GM04504 (cell line): Measurements from ENCODE around the gene UQCRHL.
A peak's percentile ranks its signal among the peaks of the same experiment; 100 is the strongest.

ENCODE experiments used
- DNase-seq: peaks from one replicate; pipeline ENCODE4 v3.0.0-alpha.2; 2012; ENCODE audit warnings: low read depth

UQCRHL gene

DNA sequence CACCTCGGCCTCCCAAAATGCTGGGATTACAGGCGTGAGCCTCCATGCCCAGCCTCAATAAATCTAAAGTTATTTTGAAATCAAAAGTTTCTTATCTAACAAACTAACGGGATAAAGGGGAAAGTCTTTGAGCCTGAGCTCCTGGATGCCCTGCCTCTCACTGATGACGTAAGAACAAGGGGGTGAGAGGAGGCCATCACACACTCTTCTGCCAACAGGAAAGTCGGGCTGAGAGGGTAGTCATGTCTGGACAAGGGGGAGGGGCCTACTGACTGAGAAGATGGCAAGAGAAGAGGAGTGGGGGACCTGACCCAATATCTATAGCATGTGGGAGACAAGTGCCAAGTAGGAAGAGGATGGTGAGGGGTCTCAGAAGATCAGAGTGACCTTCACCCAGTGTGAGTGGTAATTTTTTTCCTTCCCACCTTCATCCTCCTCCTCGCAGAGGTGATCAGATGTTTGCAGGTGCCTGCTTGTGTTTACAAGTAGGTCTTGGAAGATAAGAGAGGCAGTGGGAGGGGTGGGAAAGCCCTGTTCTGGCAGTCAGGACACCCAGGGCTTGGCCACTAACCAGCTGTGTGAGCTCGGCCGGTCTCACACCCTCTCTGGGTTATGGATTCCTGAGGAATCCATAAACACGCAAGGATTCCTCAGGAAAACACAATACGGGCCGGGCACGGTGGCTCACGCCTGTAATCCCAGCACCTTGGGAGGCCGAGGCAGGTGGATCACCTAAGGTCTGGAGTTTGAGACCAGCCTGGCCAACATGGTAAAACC, 9.6 kb downstream of the UQCRHL start:
- no peak for DNase-seq

DNA sequence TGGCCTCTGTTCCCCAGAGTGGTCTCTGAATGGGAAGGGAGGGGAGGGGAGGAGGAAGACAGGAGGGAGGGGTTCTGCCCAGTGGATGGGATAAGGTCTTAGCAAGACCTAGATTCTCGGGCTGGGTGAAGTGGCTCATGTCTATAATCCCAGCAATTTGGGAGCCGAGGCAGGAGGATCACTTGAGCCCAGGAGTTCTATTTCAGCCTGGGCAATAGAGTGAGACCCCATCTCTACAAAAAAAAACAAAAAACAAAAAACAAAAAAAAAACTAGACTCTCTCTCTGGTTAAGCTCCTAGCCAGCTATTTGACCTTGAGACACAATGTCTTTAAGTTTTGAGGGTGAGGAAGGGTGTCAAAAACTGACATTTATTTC, 11.4 kb downstream of the UQCRHL start:
- DNase-seq = no peak

DNA sequence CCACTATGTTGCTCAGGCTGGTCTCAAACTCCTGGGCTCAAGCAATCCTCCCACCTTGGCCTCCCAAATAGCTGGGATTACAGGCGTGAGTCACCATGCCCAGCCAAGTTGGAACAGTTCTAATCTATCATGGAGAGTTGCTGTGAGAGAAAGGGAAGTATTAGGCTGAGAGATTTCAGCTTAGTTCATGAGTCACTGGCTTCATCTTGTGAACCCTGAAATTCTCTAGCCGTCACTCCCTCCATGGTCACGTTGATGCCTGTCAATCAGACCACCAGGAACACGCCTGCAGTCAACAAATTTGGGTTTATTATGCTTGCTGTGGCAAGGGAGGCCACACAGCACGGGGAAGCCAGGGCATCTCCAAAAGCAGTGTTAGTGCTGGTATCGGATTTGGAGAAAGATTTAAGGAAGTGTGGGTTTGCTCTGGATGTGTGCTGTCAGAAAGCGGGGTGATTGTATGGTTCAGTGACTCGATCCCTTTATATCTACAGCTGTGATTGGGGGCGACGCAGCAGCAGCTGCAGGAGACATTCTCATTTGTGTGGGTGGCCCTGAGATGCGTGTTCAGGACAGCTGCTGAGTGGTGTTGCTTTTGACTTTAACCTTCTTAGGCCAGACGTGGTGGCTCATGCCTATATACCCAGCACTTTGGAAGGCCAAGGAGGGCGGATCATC, 18.7 kb downstream of the UQCRHL start:
- DNase-seq = no peak

DNA sequence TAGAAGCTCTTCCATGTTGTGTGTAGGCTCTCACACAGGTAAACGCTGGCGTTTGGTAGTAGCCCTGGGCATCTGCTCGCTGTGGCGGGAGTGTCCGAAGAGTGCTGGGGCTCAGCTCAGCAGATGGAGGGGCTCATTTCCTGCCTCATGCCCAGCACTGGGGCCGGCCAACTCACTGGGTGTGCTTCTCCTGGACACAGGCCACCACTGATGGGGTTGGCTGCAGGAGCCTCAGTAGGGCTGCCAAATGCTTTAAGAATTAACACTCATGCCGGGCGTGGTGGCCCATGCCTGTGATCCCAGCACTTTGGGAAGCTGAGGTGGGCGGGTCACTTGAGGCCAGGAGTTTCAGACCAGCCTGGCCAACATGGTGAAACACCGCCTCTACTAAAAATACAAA, 20.9 kb downstream of the UQCRHL start:
- DNase-seq = peak; percentile 46

DNA sequence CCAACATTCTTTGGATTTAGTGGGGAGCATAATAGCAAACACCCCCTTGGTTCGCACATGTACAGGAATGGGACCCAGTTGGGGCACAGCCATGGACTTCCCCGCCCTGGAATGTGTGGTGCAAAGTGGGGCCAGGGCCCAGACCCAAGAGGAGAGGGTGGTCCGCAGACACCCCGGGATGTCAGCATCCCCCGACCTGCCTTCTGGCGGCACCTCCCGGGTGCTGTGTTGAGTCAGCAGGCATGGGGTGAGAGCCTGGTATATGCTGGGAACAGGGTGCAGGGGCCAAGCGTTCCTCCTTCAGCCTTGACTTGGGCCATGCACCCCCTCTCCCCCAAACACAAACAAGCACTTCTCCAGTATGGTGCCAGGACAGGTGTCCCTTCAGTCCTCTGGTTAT, 21.8 kb downstream of the UQCRHL start:
- DNase-seq = no peak

DNA sequence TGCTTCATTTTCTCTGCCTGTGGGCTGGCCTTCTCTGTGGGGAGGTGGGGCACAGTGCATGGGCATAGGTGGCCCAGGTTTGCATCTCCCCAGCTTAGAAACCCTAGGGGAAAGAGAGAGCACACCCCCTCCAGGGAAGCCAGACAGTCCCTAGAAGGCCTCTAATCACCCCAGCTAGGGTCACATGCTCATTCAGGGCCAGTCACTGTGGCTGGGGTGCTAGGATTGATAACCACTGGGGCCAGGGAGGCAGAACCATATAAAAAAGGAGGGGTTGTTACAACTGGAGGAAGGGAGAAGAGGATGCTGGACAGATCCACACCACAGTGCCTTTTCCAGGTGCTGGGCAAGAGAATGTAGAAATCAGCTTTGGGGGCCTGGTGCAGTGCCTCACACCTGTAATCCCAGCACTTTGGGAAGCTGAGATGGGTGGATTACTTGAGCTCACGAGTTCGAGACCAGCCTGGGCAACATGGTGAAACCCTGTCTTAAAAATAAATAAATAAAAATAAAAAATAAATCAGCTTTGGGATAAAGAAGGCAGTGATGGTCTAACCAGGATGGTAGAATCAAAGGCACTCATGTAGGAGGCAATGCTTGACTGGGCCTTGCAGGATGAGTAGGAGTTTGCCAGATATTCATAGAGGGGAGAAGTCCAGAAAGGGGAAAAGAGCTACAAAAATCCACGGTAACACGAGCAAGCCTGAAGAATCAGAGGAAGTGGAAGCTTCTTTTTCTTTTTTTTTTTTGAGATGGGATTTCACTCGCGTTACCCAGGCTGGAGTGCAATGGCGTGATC, 29.3 kb downstream of the UQCRHL start:
- no peak for DNase-seq

DNA sequence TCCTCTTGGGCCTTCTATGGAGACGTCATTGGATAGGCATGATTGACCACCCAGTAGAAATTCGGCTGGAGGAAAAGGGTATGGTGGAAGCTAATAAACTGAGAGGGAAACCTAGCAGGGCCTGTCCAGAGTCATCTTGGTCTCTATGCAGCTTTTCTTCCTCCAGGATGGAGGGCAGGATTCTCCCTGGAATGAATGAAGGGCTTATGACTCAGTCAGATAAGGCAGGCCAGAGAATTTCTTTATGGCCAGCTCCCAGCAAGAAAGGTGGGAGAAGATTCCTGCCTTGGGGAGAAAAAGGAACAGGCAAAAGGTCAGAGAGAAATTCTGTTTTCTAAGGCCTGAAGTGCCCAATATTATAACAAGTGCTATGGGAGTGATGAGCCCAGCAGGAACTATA, 31.7 kb downstream of the UQCRHL start:
- DNase-seq = no peak

DNA sequence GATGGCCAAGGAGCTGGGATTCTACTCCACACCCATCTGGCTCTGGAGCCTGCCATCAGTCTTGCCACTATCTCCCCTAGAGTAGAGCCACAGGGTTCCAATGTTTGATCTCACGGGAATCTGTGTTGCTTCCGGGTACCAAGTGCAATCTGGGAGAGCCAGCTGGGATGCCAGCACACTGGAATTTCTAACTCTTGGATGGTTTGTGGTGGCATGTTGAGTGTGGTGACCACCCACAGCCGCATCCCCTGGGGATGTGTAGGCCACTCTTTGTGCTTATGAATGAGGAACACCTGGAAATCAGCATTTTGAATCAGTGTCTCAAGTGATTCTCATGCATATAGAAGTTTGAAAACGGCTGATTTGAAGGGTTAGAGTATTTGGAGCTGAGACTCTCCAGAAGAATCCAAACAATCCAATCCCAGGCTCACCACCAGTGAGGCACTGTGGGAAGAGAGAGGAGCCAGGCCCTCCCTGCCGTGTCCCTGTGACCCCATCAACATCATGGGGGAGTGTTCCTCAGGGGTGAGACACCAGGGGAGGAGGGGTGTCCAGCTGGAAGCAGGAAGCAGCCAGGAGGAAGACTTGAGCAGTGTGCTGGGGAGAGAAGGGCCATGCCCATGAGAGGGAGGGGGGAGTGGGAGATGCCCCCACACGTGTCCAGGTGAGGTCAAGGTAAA, 35.5 kb downstream of the UQCRHL start:
- DNase-seq = no peak

DNA sequence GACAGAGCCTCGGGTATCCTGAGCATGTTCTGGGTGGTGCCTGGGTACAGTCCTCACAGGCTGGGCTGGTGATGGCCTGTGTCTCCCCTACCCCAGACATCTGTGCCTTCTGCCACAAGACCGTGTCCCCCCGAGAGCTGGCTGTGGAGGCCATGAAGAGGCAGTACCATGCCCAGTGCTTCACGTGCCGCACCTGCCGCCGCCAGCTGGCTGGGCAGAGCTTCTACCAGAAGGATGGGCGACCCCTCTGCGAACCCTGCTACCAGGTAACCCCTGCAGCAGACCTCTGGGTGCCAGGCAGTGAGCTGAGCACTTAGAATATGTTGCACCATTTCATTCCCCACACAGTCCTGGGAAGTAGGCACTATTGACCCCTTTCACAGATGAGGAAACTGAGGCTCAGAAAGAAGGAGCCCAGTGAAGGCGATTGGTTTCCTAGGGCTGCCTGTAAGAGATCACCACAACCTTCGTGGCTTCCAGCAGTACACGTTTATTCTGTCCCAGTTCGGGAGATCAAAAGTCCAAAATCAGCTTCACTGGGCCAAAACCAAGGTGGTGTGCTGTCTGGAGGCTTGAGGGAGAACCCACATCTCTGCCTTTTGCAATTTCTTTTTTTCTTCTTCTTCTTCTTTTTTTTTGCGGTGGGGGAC, 37.0 kb downstream of the UQCRHL start:
- DNase-seq = no peak

DNA sequence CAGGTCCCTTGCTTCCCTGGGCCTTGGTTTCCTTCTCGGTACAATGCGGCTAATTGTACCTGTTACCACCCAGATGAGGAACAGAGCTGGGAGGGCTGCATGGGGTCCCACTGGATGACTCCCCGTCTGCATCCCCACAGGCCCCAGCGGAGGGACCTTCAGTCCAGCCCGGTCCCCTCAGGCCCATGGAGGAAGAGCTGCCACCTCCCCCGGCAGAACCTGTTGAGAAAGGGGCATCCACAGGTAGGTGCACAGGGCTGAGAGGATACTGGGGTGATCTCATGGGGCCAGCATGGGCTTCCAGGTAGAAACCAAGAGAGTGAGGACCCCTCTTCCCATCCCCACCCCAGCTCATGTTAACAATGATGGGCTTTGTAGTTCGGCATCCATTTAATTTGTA, 39.1 kb downstream of the UQCRHL start:
- DNase-seq = no peak

DNA sequence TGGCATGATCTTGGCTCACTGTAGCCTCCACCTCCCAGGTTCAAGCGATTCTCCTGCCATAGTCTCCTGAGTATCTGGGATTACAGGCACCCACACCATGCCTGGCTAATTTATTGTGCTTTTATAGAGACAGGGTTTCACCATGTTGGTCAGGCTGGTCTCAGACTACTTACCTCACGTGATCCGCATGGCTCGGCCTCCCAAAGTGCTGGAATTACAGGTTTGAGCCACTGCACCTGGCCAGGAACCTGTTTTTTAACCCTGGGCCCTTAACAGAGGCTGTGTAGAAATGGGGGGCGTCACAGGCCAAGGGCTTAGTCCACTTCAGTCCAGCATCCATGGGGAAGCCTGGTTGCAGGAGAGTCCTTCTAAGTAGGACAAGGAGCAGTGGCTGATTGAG, 39.5 kb downstream of the UQCRHL start:
- DNase-seq = no peak

DNA sequence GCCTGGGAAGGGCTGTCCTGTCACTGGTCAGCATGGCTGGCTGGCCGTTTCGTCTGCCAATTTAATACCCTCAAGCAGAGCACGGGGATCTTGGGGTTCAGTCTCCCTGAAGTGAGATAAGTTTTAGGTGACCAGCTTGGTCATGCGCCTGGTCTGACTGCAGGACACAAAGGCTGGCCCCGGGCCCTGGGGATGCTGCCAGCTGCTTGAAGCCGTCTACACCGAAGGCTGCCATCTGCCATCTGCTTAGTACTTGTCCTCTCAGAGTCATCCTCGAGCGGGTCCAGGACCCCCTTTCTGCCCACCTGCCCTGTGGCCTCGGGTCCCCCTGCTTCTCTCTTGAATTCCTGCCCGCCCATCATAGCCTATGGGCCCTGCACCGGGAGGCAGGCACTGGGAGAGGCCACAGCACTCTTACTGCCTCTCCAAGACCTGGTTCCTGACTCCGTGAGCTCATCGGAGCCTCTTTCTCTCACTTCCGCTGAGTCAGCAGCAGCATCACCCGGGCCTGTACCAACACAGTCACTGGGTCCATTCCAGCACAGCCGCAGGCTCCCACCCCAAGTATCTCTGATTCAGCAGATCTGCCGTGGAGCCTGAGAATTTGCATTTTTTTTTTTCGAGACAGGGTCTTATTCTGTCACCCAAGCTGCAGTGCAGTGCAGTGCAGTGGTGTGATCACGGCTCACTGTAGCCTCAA, 41.8 kb downstream of the UQCRHL start:
- DNase-seq = no peak

DNA sequence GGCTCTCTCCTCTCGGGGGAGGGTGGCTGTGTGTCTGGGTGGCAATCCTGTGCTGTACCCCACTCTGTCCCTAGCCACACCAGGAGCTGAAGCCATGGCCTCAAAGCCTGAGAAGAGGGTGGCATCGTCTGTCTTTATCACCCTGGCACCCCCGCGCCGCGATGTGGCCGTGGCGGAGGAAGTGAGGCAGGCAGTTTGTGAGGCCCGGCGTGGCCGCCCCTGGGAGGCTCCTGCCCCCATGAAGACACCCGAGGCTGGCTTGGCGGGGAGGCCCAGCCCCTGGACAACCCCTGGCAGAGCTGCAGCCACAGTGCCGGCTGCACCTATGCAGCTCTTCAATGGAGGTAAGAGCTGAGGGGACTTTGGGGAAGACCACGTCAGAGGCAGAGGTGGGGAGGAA, 42.6 kb downstream of the UQCRHL start:
- DNase-seq = no peak

DNA sequence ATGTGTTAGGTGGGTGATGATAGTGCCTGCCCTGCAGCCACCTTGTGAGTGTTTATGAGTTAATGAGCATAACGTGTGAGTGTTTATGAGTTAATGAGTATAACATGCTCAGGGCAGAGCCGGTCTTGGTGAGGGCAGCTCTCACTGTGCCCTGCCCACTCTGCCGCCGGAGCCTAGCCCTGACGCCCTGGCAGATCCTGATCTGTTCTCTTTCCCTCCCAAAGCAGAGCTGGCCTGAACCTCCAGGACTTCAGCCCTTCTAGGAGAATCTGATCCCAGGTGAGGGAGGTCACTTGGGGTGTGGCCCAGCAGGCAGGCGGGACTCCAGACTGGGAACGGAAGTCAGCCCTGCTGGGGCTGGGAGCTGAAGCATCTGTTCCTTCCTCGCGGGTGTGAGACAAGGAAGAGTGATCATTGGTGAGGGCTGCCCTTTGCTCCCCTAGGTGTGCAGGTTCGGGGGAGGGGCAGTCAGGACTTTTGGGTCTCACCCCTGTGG, 43.1 kb downstream of the UQCRHL start:
- no peak for DNase-seq

DNA sequence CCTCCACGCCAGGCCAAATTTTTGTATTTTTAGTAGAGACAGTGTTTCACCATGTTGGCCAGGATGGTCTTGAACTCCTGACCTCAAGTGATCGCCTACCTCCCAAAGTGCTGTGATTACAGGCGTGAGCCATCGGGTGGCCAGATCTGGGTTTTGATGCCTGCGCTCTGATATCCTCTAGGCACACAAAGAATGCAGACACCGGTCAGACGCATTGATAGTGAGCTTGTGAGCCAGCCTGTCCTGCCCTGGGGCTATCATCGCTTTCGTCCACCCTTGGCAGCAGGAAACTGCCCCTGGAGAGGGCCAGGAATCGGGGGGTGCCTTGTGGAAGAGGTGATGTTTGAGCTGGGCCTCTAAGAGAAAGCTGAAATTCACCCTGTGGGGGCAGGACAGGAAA, 44.9 kb downstream of the UQCRHL start:
- no peak for DNase-seq

DNA sequence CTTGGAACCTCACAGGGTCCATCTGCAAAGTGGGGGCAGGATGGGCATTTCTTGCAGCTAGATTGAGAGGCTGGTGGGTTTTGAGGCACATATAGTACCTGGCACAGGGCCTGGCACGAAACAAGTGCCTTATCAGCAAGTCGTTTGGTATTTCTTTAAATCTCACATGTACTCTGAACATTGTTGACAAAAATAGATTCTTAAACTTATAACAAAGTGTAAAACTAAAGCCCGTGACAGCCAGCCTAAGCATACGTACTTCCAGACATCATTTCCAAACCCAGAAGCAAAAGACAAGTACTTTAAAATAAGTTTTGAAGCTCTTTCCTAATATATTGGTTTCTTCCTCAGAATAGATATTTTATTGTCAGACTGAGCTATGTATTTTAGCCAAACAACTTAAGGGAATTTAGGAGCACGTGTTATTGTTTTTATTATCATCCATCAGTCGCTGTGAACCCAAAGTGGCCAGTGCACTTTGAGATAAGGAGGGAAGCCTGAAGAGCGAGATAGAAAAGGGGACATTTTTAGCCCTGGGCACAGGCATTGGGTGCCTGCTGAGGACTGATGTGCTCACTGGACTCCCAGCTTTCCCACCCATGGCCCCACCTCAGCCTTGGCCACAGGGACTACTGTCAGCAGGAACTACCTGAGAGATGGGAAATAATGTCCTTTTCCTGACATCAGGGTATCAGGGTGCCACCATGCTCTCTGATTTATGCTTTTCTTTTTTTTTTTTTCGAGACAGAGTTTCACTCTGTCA, 45.9 kb downstream of the UQCRHL start:
- DNase-seq = no peak

DNA sequence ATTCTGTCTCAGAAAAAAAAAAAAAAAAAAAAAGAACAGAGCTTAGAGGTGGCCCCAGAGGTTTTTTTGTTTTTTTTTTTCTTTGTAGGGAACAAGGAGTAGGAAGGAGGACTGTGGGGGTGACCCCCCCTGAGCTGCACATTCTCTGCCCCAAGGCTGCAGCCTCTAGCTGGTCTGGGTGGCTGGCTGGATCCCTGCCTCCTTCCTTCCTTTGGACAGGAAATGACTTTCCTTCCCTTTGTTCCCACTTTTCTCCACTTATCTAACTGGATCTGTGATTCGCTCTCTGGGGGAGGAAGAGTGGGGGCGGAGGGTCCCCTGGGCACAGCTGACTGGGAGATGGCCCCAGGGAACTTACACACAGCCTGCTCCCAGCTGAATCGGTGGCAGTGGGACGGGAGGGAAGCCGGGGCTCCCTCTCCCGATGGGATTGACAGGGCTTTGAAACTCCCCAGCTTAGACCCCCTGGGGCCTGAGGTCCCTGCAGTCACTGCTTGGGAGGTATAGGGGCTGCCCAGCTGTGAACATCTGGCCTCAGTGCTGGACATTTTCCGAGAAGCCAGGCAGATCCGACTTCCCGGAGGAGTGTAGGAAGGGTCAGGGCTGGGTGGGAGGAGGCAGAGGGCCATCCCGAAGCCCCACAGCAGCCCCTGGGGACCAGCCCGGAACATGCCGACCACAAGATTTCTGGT, 46.8 kb downstream of the UQCRHL start:
- peak; percentile 42 for DNase-seq

DNA sequence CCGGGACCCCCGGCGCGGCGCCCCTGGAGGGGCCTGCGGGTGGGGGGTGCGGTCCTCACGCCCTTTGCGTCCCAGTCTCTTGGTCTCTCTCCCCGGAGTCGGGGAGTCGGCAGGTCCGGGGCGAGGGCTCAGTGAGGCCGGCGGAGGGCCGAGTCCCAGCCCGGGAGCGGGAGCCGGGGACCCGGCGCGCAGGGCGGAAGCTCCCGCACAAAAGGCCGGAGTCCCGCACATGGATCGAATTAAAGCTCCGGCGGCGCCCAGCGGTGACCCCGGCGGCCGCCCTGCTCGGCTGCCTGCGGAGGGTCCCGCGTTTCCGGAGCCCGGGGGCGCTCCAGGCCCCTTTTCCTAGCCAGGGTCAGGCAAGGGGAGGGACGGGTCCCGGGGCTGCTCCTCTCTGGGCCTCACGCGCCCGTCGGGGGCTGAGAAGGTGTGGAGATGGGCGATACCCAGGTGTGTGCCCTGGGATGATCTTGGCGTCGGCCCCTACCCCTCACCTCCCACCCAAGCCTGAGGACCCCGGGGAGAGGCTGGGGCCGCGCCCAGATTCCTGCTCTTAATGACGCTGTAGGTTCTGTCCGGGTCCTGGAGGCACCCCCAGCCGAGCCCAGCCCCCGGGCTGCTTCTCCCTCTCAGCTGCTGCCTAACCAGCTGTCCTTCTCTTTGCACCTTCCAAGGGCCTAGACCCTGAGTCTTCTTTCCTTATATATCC, 48.3 kb downstream of the UQCRHL start:
- no peak for DNase-seq

DNA sequence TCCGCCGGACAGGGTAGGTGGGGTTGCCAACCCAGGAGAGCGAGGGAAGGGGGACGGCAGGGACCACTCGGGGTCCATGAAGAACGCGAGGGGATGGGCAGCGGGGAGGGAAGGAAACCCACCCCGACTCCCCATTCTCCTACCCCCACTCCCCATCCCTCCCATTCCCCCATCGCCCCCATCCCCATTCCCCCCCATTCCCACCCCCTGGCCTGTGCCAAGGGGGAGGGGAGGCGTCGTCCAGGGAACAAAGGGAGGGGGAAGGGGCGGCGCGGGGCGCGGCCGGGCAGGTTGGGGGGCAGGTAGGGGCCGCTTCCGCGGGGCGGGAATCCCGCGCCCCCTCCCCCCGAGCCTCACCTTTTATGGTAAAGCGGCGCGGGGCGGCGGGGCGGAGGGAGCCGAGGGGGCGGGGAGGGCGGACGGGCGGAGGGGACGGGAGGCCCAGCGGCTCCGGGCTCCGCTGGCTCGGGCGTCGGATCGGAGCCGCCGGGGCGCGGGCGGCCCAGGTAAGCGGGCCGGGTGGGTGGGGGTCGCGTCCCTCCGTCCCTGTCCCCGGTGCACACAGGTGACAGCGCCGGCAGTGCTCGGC, 49.0 kb downstream of the UQCRHL start, which contains the start of gene FBLIM1:
FBLIM1 (plus strand) TSS at position 453 of the 589 bp plus-strand sequence. CDS start 6,189 bp downstream, outside the sequence.
- no peak for DNase-seq
